BJ (cell line): ENCODE measurements around the gene MRPL41. TPM values are rescaled to one million over a fixed set of nuclear protein-coding genes. Genes with fewer than 3 reads are reported as not detected.
"Not testable (repeated sequence)": the region's sequence is repeated elsewhere in the genome, so short reads cannot be mapped to it uniquely, and the experiment has no call there.

Source experiments
- CTCF ChIA-PET: fragments of 350-600 bp; formaldehyde crosslinking; extraction: SDS; loops from one replicate; lab custom pipeline; 2021; ENCODE audit warnings: antibody characterized with exemption, inconsistent platforms; lab: Yijun Ruan, JAX
- POLR2A ChIA-PET: fragments of 300-600 bp; sonication (Branson Sonifier 250); formaldehyde crosslinking; extraction: SDS; loops from one replicate; lab custom pipeline; 2021; ENCODE audit warnings: antibody characterized with exemption; lab: Charles Lee
- DNase-seq: peaks from one replicate; pipeline ENCODE4 v3.0.0-alpha.2; 2011; ENCODE audit warnings: low read depth
- H3K27me3 ChIP-seq: 2 replicates; pipeline ENCODE4 v1.6.0; 2011; ENCODE audit warnings: low read length; ENCODE audit not compliant: control insufficient read depth, insufficient read depth
- H3K36me3 ChIP-seq: 2 replicates; pipeline ENCODE4 v1.5.1; 2011; ENCODE audit warnings: low read length; ENCODE audit not compliant: control insufficient read depth, insufficient read depth
- H3K4me3 ChIP-seq: 2 replicates; pipeline ENCODE4 v1.5.1; 2011; ENCODE audit warnings: low read depth, mild to moderate bottlenecking, control low read depth, low read length
- CTCF ChIP-seq: IDR thresholded peaks from 2 replicates; pipeline ENCODE4 v1.5.1; 2011; ENCODE audit warnings: low read depth, mild to moderate bottlenecking, control low read depth, inconsistent platforms, low read length, moderate library complexity; ENCODE audit not compliant: insufficient read depth
- polyA plus RNA-seq: library from polyadenylated mRNA; depleted of rRNA; stranded (reverse); fragments of >200 nt; gene quantifications from 2 replicates; pipeline ENCODE4 v1.2.3, GENCODE V29; 2011; rRNA removed

Gene MRPL41
- polyA plus RNA-seq, 1 experiment: 28.7 TPM

- ChIA-PET CTCF (interaction anchor here (1.4 kb wide), 1 partner anchor 14 kb away, joined by 3 read pairs; the partner anchor contains the start of gene DPH7), POLR2A (no interaction called here)
- no peak overlapping the region for H3K4me3 ChIP-seq
- no peak for DNase-seq
- no peaks in the 10 kb centered on the region for H3K27me3 ChIP-seq
- TF ChIP-seq CTCF: no peak
- peaks cover 6% of the 10 kb centered on the region for H3K36me3 ChIP-seq
These were observed 41.1 kb downstream of the MRPL41 start for GRCh38 chr9:137592767-137593166.

GRCh38 chr9:137593176-137593575 lies 41.5 kb downstream of the MRPL41 start:
- Histone ChIP-seq H3K27me3 (no peaks in the 10 kb centered on the region), H3K4me3 (no peak overlapping the region), H3K36me3 (peaks cover 3% of the 10 kb centered on the region)
- no peak for DNase-seq
- ChIA-PET POLR2A (no interaction called here), CTCF (interaction anchor here (1.4 kb wide), 1 partner anchor 14 kb away, joined by 3 read pairs; the partner anchor contains the start of gene DPH7)
- no peak for TF ChIP-seq CTCF

GRCh38 chr9:137596577-137596976 lies 44.9 kb downstream of the MRPL41 start:
- H3K36me3 ChIP-seq, DNase-seq, H3K4me3 ChIP-seq, H3K27me3 ChIP-seq, CTCF ChIA-PET, POLR2A ChIA-PET: not testable (repeated sequence)

- no peaks in the 10 kb centered on the region for H3K36me3 ChIP-seq
- POLR2A ChIA-PET: no interaction called here
- no peak for DNase-seq
- H3K4me3 ChIP-seq: no peak overlapping the region
- CTCF ChIA-PET: no interaction called here
- TF ChIP-seq CTCF: no peak
- no peaks in the 10 kb centered on the region; the same call in 1 of the 2 replicates for H3K27me3 ChIP-seq
These were observed 47.3 kb downstream of the MRPL41 start for GRCh38 chr9:137598943-137599342.

Other genes with a start within 250 kb of the MRPL41 start
- gene NRARP, start 249.6 kb upstream of the MRPL41 start, polyA plus RNA-seq: 0.17 TPM in 2 replicates
- gene EXD3, start 128.7 kb upstream of the MRPL41 start, polyA plus RNA-seq: 4.9 and 5.4 TPM in 2 replicates
- gene NOXA1, start 128.5 kb upstream of the MRPL41 start, polyA plus RNA-seq: 0.20 and 0.32 TPM in 2 replicates
- not detected in 2 replicates for gene ENTPD8, start 110.5 kb upstream of the MRPL41 start, polyA plus RNA-seq
- gene NSMF, start 92.5 kb upstream of the MRPL41 start, polyA plus RNA-seq: 21.5 and 35.7 TPM in 2 replicates
- gene PNPLA7, start 1.5 kb upstream of the MRPL41 start, polyA plus RNA-seq: 0.40 and 0.63 TPM in 2 replicates
- 21.1 and 29.4 TPM in 2 replicates for gene DPH7, start 27.0 kb downstream of the MRPL41 start, polyA plus RNA-seq
- 13.8 and 14.9 TPM in 2 replicates for gene ZMYND19, start 38.6 kb downstream of the MRPL41 start, polyA plus RNA-seq
- 22.0 and 46.1 TPM in 2 replicates for gene ARRDC1, start 53.8 kb downstream of the MRPL41 start, polyA plus RNA-seq
- 18.1 and 23.3 TPM in 2 replicates for gene EHMT1, start 67.1 kb downstream of the MRPL41 start, polyA plus RNA-seq